ENCODE results near the gene IRF2BPL.
A peak's percentile ranks its signal among the peaks of the same experiment; 100 is the strongest.

The IRF2BPL gene

GRCh38 chr14:76985540-76986230 is 42.8 kb downstream of the IRF2BPL start:
- peak; percentile 90 for DNase-seq (ENCODE audit: low spot score)

- peak; percentile 61 for DNase-seq (ENCODE audit: low spot score)
Measured at GRCh38 chr14:76984787-76985375, 43.6 kb downstream of the IRF2BPL start.

GRCh38 chr14:76984297-76984696 is 44.2 kb downstream of the IRF2BPL start:
- no peak for DNase-seq (ENCODE audit: low spot score)

- no peak for DNase-seq (ENCODE audit: low spot score)
Measured at GRCh38 chr14:76981670-76982069, 46.8 kb downstream of the IRF2BPL start.

GRCh38 chr14:76977793-76978720 is 50.5 kb downstream of the IRF2BPL start:
- DNase-seq (ENCODE audit: low spot score) = peak; percentile 93

- no peak for DNase-seq (ENCODE audit: low spot score)
Measured at GRCh38 chr14:76976240-76977005, 52.1 kb downstream of the IRF2BPL start.

GRCh38 chr14:76975812-76976211 is 52.7 kb downstream of the IRF2BPL start:
- DNase-seq (ENCODE audit: low spot score) = no peak

GRCh38 chr14:76975051-76975450 is 53.5 kb downstream of the IRF2BPL start:
- DNase-seq (ENCODE audit: low spot score) = no peak

Measured in kidney tubule cell (primary cell).